ENCODE data around the gene EIF1AD. TPM values are rescaled to one million over a fixed set of nuclear protein-coding genes. Genes with fewer than 3 reads are reported as not detected.

The EIF1AD gene
- total and polyA plus RNA-seq, 9 of the 15 experiments (the other 6 are each of a cell fraction or from before 2014, with no cell fraction given), result 50.1 to 98.8 (median 58.7) TPM

DNA sequence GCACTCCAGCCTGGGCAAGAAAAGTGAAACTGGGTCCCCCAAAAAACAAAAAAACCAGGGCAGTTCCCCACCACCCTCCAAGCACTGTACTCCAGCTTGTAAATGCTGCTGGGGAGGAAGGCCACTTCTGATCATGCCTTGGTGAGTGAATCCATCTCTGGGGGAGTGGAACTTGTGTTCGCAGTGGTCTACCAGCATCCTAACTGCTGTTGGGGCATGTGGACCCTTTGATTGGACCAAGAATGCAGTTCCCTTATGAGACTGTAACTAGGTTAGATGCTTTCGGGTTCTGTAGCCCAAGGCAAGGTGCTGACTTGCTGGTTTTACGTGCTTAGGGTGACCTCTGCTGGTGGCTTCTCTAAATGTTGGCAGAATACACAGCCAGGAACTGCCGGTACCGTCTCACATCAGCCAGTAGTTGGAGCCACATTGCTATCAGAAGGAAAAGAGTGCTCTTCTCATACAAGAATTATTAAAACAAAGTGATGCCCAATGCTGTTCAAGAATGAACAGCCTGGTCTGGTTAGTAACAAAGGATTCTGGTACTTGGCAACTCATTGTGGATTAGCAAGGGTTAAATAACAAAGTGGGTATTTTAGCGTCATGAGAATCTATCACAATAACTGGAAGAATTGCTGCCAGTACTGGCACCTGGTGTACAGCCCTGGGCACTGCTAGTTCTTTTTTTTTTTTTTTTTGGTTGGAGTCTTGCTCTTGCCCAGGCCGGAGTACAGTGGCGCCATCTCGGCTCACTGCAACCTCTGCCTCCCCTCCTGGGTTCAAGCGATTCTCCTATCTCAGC, 13.0 kb downstream of the EIF1AD start (continued):
- TF ChIP-seq, protein P1, sequence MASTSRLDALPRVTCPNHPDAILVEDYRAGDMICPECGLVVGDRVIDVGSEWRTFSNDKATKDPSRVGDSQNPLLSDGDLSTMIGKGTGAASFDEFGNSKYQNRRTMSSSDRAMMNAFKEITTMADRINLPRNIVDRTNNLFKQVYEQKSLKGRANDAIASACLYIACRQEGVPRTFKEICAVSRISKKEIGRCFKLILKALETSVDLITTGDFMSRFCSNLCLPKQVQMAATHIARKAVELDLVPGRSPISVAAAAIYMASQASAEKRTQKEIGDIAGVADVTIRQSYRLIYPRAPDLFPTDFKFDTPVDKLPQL (IDR thresholded peaks at IDR 0.05; ENCODE audit: extremely low read depth, insufficient read length), result no peak
- TF ChIP-seq ZNF354B (CRISPR knock-in tag; IDR thresholded peaks at IDR 0.05), result no peak
- TF ChIP-seq, protein P2, sequence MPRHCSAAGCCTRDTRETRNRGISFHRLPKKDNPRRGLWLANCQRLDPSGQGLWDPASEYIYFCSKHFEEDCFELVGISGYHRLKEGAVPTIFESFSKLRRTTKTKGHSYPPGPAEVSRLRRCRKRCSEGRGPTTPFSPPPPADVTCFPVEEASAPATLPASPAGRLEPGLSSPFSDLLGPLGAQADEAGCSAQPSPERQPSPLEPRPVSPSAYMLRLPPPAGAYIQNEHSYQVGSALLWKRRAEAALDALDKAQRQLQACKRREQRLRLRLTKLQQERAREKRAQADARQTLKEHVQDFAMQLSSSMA (CRISPR knock-in tag; IDR thresholded peaks at IDR 0.05), result no peak
- no peak for TF ChIP-seq CREBBP (IDR thresholded peaks at IDR 0.05; ENCODE audit: low read depth, low read length)
- TF ChIP-seq OTX1 (CRISPR knock-in tag; IDR thresholded peaks at IDR 0.05), result no peak
- peak; percentile 99 for TF ChIP-seq STAG1 (CRISPR knock-in tag; IDR thresholded peaks at IDR 0.05; ENCODE audit: borderline replicate concordance)
- TF ChIP-seq ZC3H4 (CRISPR knock-in tag; IDR thresholded peaks at IDR 0.05; ENCODE audit: borderline replicate concordance), result no peak
- TF ChIP-seq CTBP1 (IDR thresholded peaks at IDR 0.05; ENCODE audit: borderline replicate concordance), result peak; percentile 73; the same call in 1 of the 2 replicates
- TF ChIP-seq, protein P3, sequence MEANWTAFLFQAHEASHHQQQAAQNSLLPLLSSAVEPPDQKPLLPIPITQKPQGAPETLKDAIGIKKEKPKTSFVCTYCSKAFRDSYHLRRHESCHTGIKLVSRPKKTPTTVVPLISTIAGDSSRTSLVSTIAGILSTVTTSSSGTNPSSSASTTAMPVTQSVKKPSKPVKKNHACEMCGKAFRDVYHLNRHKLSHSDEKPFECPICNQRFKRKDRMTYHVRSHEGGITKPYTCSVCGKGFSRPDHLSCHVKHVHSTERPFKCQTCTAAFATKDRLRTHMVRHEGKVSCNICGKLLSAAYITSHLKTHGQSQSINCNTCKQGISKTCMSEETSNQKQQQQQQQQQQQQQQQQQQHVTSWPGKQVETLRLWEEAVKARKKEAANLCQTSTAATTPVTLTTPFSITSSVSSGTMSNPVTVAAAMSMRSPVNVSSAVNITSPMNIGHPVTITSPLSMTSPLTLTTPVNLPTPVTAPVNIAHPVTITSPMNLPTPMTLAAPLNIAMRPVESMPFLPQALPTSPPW (CRISPR knock-in tag; IDR thresholded peaks at IDR 0.05), result peak; percentile 39; the same call in 1 of the 2 replicates
- TF ChIP-seq KLF13 (tag; IDR thresholded peaks at IDR 0.05; ENCODE audit: borderline replicate concordance, low read depth), result peak; percentile 49; the same call in 1 of the 2 replicates
- TF ChIP-seq CSDE1 (IDR thresholded peaks at IDR 0.05), result no peak
- no peak for TF ChIP-seq CHD1 (IDR thresholded peaks at IDR 0.05; ENCODE audit: low read length)
- peak; percentile 55; the same call in 1 of the 2 replicates for TF ChIP-seq GABPB1 (CRISPR knock-in tag; IDR thresholded peaks at IDR 0.05)
- TF ChIP-seq MYBL2 (IDR thresholded peaks at IDR 0.05; ENCODE audit: low read depth), result no peak
- TF ChIP-seq MYBL2 (CRISPR knock-in tag; IDR thresholded peaks at IDR 0.05; ENCODE audit: borderline replicate concordance), result no peak
- no peak for TF ChIP-seq POLR2A (conservative IDR thresholded peaks at IDR 0.05)
- TF ChIP-seq TCF7 (IDR thresholded peaks at IDR 0.05; ENCODE audit: borderline replicate concordance), result no peak
- TF ChIP-seq CBX3 (IDR thresholded peaks at IDR 0.05; ENCODE audit: borderline replicate concordance in 1 of 2, low read length in 2 of 2), result peak in 1 of 2 experiments; percentile 92; a peak in 1 of 3 replicates
- TF ChIP-seq HNRNPUL1 (IDR thresholded peaks at IDR 0.05; ENCODE audit: low read length), result no peak
- peak; percentile 29; the same call in 1 of the 2 replicates for TF ChIP-seq EP300 (IDR thresholded peaks at IDR 0.05; ENCODE audit: low read length)
- TF ChIP-seq TOE1 (IDR thresholded peaks at IDR 0.05; ENCODE audit: borderline replicate concordance), result peak; percentile 20; the same call in 1 of the 2 replicates
- TF ChIP-seq TOE1 (CRISPR knock-in tag; IDR thresholded peaks at IDR 0.05; ENCODE audit: borderline replicate concordance, low read depth), result no peak
- no peak for TF ChIP-seq MTA2 (IDR thresholded peaks at IDR 0.05; ENCODE audit: low read depth)
- TF ChIP-seq POLR2G (IDR thresholded peaks at IDR 0.05; ENCODE audit: low read depth, low read length), result no peak
- no peak for TF ChIP-seq TEAD2 (tag; IDR thresholded peaks at IDR 0.05)
- no peak for TF ChIP-seq SLC30A9 (CRISPR knock-in tag; IDR thresholded peaks at IDR 0.05)
- TF ChIP-seq C11orf30 (IDR thresholded peaks at IDR 0.05; ENCODE audit: low read depth), result peak; percentile 88
- TF ChIP-seq MTF1 (CRISPR knock-in tag; IDR thresholded peaks at IDR 0.05; ENCODE audit: borderline replicate concordance), result no peak

Data from K562 (cell line).